ENCODE data around the gene SPTBN5.

DNA sequence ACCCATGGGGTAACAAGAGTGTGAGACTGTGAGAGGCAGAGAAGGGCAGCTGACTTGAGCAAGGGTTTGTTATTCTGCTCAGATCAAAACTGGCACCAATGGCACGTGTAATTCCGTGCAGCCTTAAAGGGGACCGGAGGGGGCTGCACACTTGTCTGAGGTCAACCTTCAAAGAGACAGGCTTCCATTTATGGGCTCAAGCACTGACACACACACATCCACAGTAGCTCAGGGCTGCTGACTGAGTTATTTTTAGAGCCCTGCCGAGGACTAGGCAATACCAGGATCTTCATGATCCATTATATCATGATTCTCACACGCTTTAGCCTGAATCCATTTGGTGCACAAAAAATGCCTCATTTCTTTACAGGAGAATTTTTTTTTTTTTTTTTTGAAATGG lies 20.6 kb upstream of the SPTBN5 start:
- TF ChIP-seq CTCF (IDR thresholded peaks at IDR 0.05; ENCODE audit: low read length) (no peak), EZH2phosphoT487 (IDR thresholded peaks at IDR 0.05; ENCODE audit: low read length) (no peak), EZH2 (optimal IDR thresholded peaks at IDR 0.05; ENCODE audit: low read depth, low read length) (no peak)

Measured in MM.1S (cell line).